ENCODE results near the gene KLHDC8A. TPM values are rescaled to one million over a fixed set of nuclear protein-coding genes. Genes with fewer than 3 reads are reported as not detected.

KLHDC8A gene
- total RNA-seq, 1 experiment from 2014 or later: not detected

DNA sequence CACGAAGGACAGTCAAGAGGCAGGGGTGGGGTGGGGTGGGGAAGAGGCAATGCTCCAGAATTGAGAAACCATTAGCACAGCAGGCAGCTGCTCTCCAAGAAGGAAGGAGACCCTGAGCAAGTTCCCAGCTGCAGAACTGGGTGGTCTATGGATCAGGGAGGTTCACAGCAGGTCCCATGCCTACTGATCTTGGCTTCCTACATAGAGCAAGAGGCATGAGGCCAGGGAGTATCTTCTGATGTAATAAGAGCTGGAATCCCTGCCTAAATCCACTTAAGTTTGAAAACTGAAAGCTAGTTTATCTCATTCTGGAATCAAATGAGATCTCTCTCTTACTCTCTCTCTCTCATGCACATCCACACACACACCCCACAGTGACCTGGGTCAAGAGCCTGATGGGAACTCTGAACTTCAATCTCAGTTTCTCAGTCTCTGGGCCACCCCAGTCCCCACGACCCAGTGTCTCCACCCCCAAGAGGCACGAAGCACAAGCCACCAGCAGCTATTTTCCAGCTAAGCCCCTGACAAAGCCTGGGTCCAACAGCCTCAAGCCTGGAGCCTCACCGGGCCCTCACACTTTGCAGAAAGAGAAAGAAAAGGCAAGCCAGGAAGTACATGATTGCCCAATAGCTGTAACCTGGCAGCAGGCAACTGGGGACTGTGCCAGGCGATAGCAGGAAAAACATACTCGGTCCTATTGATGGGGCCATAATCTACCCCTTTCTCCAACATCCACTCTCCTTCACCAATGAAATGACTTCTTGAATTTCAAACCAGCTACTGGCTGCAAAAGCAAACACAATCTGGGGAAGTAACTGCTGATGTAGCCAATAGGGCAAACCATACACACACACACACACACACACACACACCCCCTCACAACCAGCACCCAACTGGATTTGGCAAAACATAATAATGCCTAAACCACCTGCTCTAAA lies 37.4 kb downstream of the KLHDC8A start:
- peak; percentile 74 for DNase-seq (ENCODE audit: low read depth)

- DNase-seq (ENCODE audit: low read depth): no peak
These were observed 38.3 kb downstream of the KLHDC8A start for GRCh38 chr1:205318231-205318991.

DNA sequence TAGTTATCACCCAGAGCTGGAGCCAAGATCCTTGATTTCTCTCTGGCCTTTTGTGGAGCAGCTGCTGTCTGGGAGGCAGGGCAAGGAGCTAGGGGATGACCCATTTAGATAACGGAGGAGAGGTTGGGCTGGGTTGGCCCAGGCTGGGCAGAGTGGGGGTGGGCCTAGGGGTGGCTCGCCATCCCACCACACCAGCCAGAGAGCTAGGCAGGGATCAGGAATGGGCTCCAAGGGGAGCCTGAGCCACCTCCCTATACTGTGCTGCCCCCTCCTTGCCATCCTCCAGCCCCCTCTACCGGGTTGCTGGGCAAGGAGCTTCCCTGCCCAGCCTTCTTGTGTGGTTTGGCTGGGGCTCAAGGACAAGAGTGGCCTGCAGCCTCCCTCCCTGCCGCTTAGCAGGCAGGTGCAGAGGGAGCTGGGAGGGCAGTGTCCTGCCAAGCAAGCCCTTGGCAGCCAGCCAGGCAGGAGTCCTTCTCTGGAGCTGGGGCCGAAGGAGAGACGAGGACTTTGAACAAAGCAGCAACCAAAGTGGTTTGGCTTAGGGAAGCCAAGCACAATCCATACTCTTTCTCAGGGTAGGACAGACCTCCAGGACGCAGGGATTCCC lies 39.3 kb downstream of the KLHDC8A start:
- peak; percentile 69 for DNase-seq (ENCODE audit: low read depth)

DNA sequence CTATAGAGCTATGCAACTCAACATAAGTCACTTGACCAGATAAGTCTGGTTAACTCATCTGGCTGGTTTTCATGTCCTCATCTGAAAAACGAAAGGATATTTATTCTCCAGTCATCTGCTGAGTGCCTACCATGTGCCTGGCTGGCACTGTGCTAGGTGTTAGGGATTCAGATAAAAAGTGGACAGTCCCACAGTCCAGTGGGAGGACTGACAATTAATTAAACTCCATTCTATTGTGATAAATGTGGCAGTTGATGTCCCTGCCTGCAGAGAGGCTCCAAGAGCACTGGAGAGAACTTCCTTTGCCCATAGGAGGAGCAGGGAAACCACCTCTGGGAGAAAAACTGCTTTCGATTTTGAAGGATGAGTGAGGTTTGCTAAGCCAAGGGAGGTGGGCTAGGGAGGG lies 40.6 kb downstream of the KLHDC8A start:
- DNase-seq (ENCODE audit: low read depth): no peak

GRCh38 chr1:205315008-205315618 lies 41.6 kb downstream of the KLHDC8A start:
- DNase-seq (ENCODE audit: low read depth): no peak

DNA sequence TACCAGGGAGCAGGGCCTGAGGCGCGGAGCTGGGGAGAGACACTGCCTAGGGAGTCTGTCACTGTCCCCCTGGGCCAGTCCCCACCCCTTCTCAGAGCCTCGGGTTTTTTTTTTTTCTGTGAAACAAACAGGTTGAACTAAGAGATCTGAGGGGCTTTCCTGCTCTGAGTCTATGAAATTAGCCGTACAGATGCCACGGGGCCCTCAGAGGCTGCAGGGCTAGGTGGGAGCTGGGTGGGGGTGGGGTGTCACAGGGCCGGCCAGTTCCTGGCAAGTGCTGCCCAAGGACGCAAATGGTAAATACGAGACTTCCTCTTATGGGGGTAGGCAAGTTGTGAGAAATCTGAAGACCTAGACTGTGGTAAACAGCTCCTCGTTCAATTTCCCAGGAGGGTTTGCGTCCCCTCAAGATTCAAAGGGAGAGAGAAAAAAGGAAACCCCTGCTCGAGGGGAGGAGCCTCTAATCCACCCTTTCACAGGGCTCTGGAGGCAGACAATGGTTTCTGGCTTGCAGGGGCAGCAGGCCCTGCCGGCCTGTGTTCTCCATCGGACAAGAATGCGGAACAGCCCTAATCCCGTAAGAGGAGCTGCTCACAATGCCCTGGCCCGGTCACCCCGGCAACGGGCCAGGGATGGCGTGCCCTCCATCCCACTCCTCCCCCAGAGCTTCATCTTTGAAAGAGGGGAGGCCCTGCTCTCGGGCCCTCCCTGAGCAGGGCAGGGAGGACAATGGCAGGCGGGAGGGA lies 43.0 kb downstream of the KLHDC8A start:
- no peak for DNase-seq (ENCODE audit: low read depth)

DNA sequence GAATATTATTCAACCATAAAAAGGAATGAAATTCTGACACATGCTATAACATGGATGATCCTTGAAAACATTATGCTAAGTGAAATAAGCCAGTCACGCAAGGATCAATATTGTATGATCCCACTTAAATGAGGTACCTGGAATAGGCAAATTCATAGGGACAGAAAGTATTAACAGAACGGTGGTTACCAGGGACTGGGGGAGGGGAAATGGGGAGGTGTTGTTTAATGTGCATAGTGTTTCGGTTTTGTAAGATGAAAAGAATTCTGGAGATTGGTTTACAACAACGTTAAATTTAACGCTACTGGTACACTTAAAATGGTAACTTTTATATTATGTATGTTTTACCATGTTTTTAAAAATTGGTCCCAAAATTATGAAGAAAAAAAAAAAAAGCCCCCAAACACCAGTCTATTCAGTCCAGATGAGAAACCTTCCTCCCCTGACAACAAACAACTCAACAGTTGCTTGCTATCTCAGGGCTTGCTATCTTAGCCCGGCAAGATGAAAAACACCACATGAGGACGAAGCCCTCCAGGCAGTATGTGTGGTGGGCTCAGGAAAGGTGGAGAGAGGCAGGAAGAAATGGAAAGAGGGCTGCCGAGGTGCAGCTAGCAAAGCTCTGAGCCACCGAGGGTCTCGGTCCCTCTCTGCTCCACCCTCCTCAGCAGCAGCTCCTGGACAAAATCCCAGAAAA lies 43.7 kb downstream of the KLHDC8A start:
- DNase-seq (ENCODE audit: low read depth): no peak

DNA sequence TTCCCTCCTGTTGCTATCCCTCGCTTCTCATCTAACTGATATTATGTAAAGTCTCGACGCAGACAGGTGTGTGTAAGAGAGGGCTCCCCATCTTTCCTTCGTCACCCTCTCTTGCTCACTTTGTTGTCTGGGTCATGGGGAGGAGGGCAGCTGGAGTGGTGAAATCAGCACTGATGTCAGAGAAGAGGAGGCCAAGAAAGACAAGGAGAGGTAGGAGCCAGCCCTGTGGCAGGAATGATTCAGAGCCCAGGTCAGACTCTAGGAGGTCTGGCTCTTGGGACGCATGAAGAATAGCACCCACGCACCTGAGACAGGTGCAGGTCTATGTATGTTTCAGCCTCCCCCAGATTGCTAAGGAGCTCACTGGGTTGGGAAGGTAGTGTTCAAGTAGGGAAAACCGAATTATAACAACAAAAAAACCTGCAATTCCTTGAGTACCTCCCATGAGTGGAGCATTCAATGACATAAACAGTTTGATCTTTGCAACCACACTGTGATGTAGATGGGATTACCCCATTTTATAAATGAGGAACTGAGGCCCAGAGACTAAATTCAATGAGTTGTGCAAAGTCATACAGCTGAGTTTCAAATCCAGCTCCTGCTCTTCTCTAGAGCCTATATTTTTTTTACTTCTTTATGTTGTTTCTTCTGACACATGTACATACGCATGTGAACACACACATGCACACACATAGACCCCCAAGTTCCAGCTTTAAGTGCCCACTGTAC lies 45.6 kb downstream of the KLHDC8A start:
- DNase-seq (ENCODE audit: low read depth): no peak

DNA sequence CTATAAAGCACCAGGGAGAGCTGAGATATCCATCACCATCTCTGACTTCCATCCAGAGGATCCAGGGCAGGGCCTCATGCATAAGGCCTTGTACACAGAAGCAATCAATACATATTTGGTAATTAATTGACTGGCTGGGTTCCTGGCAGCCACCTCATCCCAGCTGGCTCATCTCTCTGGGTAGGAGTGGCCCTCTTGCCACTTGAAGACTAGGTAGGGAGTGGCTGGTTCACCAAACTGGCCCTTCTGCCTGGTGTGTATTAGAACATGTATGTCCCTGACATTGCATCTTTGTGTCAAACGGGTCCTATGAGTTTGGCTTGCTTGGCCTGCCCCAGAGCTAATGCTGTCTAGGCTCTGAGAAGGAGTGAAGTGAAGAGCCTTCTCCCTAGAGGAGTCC lies 47.0 kb downstream of the KLHDC8A start:
- no peak for DNase-seq (ENCODE audit: low read depth)

GRCh38 chr1:205306929-205307566 lies 49.7 kb downstream of the KLHDC8A start:
- no peak for DNase-seq (ENCODE audit: low read depth)

DNA sequence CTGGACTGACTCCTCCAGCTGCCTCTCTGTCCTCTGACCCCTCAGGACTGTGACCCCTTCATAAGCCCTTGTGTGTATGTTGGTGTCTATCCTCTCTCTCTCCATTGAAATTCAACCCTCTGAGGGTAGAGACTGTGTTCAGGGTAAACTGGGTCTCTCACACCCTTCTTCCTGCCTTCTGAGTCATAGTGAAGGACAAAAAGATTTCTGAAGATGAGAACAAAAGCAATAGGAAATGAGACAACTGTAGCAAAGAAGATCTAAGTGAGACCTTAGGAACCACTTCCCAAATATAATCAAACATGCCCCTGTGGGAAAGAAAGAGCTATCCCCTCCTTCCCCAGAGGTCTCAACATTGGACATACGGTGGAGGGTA lies 52.0 kb downstream of the KLHDC8A start:
- no peak for DNase-seq (ENCODE audit: low read depth)

- no peak for DNase-seq (ENCODE audit: low read depth)
These were observed 52.6 kb downstream of the KLHDC8A start for GRCh38 chr1:205304046-205304694.

DNA sequence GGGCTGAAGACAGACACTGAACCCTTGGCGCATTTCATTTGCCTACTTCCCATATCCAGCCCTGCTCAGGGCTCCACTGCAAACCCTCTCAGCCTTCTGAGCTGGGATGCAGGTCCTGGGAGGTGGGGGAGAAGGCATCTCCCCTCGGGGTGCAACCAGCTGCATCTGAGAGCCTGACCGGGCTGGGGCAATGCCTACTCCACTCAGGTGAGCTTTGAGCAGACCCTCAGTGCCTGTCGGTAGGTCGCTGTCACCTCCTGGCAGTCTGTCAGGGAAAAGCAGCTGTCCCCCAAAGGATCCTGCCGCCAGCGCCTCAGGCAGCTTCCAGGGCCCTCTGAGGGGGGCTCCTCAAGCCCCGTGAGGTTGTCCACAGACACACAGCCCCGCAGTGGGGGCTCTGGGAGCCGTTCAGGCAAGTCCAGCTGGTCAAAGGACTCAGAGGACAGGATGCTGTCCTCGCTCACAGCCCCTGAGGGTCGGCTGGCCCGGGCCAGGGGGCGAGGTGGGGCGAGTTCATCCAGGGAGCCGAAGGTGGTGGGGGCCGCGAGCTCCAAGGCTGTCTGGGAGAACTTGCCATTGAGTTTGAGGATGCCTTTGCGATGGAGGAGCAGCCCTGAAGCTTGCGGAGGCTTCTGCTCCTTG lies 53.4 kb downstream of the KLHDC8A start:
- DNase-seq (ENCODE audit: low read depth): no peak

DNA sequence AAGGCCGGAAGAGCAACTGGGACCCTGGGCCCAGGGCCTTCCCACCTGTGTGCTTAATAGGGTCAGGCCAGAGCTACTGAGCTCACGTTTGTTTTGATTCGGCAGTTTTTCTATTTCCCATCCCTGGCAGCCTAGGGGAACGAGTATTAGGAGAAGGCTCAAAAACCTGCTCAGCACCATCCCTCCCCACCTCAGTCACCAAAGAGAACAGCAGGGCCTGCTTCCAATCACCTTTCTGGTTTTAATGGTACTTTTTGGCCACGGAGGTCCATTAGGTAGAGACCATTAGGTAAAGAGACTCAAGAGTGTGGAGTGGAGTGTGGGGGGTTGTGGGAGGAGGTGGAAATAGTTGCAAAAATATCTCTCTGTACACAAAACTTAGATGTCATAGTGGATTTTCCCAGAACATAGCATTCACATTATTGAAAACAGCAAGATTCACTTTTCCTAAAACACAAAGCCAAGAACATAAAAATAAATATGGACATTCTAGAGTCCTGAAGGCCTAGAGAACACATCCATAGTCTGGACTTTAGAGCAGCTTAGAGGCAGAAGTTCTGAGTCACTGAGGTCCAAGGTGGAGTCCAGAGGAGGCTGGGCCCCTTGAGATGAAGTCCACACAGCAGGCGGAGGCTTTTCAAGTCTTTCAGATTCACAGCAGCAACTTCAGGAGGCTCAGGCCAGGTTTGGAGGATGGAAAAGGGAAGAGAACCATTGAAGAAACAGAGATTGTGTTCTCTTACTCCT lies 54.7 kb downstream of the KLHDC8A start:
- no peak for DNase-seq (ENCODE audit: low read depth)

DNA sequence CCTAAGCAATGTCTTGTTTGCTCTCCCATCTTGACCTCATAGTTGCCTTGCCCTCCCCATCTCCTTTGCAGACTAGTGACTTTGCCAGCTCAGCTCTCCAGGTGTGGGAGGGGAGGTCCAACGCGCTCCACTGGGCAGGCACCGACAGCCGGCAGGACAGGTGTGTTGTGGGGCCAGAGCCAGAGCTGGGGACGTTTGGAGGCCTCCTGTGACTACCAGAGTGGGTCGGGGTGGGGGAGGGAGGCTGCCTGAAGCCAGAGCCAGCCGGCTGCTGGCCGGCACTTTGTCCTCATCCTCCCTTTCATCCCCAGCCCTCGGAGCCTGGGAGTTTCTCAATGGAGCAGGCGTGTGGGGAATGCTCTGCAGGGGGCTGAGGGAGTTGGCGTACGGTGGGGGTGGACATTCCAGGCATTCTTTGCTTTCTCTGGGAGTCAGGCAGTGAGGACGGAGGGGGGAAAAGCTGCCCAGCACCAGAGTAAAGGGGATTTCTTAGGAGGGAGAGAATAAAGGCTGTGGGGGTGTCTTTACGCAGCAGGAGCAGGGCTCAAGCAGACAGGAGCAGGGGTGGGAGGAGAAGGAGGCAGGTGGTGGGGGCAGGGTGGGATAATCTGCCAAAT lies 55.4 kb downstream of the KLHDC8A start:
- DNase-seq (ENCODE audit: low read depth): peak; percentile 84

DNA sequence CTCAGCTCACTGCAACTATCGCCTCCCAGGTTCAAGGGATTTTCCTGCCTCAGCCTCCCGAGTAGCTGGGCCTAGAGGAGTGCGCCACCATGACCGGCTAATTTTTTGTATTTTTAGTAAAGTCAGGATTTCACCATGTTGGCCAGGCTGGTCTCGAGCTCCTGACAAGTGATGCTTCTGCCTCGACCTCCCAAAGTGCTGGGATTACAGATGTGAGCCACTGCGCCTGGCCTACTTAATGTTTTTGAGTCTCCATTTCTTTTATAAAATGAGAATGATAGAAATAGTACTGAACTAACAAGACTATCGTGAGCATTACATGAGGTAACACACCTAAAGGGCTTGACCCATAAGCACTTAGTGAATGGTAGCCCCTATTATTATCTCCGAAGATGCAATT lies 56.6 kb downstream of the KLHDC8A start:
- no peak for DNase-seq (ENCODE audit: low read depth)

Measured in RPMI7951 (cell line).